Omental fat pad (tissue), 4 donors: ENCODE measurements around the gene ABHD12. TPM values are rescaled to one million over a fixed set of nuclear protein-coding genes. Genes with fewer than 3 reads are reported as not detected.

Experiments used
- ATAC-seq: fragments of 150-250 bp; one replicate; pipeline ENCODE4 v1.9.1; 2016; ENCODE audit warnings: mild to moderate bottlenecking, moderate library complexity; ENCODE audit not compliant: low FRiP score
- DNase-seq: peaks from one replicate; pipeline ENCODE4 v3.0.0-alpha.2; 2019; ENCODE audit warnings: low spot score
- total RNA-seq, 4 donors: library from RNA; depleted of rRNA; stranded (reverse); fragments of >200 nt; gene quantifications; one replicate each; pipeline ENCODE4 v1.1.0, GENCODE V29; 2016
- TF ChIP-seq, protein P1 (sequence below), 3 donors: fragments of 450-650 bp; IDR thresholded peaks; one replicate each; pipeline ENCODE4 v1.5.1; 2016 to 2017; ENCODE audit warnings: antibody characterized with exemption in 3 of 3, mild to moderate bottlenecking in 3 of 3, moderate library complexity in 2 of 3

ABHD12 gene
- total RNA-seq, 4 donors from 2014 or later = 30.3 to 46.3 (median 38.4) TPM

DNA sequence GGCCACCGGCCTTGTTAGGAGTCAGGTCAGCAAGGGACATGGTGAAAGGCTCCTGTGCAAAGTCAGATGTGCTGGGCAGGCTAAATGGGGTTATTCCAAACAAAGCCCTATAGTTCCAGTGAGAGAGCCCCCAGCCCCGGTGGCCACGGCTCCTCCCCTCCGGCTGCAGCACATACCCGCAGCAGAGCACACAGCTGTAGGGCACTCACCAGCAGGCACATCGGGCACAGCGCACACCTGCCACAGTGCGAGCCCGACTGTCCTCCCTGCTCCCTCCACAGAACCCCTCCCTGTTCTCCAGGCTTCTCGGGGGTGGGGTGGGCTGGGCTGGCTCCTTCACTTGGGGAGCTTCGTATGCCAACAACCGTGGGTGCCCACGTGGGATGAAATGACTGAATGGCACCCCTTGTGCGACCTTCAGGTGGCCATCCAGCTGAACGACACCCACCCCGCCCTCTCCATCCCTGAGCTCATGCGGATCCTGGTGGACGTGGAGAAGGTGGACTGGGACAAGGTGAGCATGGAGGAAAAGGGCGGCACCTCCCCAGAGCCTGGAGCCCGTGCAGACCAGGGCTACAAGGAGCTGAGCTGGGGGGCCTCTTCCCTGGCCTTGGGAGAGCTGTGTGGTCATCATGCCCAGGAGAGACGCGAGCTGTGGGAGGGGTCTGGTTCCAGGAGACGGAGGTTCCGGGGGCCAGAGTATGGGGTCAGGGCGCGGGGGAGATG is 111.8 kb downstream of the ABHD12 start:
- TF ChIP-seq, protein P1, sequence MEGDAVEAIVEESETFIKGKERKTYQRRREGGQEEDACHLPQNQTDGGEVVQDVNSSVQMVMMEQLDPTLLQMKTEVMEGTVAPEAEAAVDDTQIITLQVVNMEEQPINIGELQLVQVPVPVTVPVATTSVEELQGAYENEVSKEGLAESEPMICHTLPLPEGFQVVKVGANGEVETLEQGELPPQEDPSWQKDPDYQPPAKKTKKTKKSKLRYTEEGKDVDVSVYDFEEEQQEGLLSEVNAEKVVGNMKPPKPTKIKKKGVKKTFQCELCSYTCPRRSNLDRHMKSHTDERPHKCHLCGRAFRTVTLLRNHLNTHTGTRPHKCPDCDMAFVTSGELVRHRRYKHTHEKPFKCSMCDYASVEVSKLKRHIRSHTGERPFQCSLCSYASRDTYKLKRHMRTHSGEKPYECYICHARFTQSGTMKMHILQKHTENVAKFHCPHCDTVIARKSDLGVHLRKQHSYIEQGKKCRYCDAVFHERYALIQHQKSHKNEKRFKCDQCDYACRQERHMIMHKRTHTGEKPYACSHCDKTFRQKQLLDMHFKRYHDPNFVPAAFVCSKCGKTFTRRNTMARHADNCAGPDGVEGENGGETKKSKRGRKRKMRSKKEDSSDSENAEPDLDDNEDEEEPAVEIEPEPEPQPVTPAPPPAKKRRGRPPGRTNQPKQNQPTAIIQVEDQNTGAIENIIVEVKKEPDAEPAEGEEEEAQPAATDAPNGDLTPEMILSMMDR (IDR thresholded peaks at IDR 0.05) = no peak
- ATAC-seq (no peak), DNase-seq (peak; percentile 2)

DNA sequence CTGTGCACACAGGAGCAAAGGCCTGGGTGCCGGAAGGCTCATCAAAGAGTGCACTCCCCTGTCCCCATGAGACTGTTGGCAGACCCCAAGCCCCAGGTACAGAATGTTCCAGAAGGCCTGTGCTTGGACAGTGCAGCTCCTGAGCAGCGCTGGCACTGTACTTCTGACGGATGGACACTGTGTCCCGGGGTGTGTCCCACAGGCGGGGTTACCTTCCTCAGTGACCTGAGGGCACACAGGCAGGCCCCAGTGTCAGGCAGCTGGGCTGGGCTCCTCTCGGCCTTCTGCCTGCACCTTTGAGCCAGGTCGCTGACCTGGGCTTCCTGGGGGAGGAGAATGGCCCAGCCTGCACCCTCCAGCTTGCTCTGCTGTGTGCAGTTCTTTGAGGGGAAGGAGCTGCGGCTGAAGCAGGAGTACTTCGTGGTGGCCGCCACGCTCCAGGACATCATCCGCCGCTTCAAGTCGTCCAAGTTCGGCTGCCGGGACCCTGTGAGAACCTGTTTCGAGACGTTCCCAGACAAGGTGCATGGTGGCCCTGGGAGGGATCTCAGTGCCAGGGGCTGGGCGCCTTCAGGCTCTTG is 112.6 kb downstream of the ABHD12 start:
- TF ChIP-seq, protein P1 (IDR thresholded peaks at IDR 0.05) = no peak
- DNase-seq (no peak), ATAC-seq (no peak)

DNA sequence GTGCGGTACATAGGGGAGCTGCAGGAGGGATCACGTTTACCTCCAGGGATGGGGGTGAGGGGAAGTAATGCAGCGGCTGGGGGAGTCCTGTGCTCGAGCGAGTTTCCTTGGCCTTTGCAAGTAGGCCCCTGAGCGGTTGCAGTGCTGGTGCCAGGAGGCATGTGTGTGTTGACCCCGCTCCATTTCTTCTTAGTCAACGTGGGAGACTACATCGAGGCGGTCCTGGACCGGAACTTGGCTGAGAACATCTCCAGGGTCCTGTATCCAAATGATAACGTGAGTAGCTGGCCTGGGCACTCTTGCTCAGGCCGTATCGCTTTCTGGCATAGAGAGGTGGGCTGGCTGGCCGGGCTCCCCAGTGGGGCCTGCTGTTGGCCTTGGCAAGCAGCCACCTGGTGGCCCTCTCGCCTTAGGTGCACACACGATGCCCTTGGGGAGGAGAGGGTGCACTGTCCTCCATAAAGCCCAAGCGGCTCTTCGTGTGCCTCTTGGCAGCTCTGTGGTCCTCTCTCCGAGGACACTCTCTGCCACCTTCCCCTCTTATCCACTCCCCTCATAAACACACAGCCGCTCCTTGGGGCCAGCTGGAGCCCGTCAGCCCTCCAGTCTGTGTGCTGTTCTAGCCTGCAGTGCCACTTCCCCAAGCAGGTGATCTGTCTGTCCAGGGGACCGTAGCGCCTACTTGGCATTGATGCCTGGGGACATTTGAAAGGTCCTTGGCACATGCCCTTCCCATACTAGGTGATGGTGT is 113.4 kb downstream of the ABHD12 start:
- TF ChIP-seq, protein P1 (IDR thresholded peaks at IDR 0.05) = no peak
- no peak for DNase-seq
- no peak for ATAC-seq

DNA sequence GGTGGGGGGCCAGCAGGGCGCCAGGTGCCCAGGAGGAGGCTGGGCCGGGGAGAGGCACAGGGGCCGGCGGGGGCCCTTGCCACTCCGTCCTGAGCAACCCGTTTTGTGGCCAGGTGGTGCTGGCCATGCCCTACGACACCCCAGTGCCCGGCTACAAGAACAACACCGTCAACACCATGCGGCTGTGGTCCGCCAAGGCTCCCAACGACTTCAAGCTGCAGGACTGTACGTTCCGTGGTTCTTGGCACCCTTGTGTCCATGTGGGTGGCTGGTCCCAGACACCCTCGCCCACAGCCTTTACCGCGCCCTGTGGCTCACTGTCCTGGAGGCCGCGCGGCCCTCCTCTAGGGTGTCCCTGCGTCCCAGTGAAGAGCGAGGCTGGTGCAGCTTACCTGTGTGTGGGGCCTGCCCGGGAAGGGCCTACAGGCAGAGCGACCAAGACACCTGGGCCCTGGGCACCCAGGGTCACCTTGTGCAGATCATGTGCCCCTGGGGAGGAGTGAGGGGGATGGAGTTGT is 114.0 kb downstream of the ABHD12 start:
- no peak for DNase-seq
- no peak for ATAC-seq

DNA sequence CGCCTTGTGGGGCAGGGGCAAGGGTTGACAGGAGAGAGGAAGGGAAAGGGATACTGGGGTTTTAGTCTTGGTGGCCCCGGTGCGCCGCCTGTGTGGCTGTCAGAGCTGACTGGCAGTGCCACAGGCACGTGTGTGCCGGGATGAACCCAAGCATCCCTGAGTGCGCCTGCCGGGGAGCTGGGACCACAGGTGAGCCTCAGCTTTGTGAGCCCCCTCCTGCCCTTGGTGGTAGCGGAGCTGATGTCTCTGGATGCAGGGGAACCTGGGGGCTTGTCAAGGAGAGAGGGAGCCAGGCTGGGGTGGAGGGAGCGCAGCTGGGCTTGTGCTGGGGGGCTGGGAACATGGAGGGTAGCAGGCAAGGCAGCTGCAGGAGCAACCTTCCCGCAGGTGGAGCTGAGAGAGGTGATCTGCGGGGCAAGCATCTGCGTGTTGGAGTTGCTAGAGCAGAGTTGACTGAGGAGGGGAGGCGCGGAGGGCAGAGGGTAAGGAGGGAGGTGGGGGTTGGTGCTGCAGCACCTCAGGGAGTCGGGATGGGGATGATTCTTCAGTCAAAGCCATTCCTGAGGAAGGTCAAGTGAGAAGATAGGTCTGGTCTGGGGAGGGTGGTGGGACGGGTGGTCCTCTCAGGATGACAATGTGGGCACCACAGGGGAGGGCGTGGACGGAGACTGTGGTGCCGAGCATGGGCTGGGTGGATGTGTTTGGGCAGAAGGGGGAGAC is 114.7 kb downstream of the ABHD12 start:
- no peak for ATAC-seq
- DNase-seq = peak; percentile 2
- TF ChIP-seq, protein P1 (IDR thresholded peaks at IDR 0.05) = no peak

More for the DNA sequence above, 114.0 kb downstream of the ABHD12 start:
- TF ChIP-seq, protein P1 (IDR thresholded peaks at IDR 0.05) = no peak

DNA sequence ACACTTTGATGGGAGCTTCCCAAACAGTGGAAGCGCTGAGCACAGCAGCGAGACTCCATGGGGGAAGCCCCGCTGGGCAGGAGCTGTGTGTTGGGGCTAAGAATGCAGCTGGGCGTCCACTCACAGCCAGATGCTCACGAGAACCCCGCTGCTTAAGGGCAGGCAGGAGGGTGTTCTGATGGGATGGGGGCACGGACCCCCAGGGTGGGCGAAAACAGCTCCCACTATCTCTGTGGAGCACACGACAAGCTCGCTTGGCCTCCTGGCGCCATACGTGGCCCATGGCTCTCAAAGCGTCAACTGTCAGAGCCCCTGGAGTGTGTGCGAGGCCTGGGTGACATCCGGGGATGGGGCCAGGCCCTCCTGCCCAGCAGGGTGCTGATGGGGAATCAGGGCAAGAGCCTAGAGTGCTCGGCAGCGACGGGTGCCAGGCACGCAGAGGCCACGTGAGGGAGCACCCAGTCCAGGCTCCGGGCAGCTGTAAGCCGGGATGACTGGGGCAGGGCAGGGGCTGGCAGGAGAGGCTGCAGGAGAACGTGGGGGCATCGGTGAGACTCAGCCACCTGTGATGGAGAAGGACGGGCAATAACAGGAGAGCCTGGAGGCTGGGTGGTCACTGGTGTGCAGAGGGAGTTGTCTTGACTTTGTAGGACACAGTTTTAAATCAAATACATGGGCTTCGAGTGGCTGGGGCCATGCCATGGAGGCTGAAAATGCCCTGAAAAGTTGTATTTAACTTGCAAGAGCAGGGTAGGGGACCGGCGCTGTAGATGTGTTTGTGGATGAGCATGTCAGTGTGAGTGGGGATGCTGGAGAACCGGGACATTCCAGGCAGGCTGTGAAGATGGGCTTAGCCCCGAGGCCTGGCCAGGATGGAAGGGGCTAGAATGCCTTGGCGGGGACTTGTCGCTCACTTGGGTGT is 115.5 kb downstream of the ABHD12 start:
- TF ChIP-seq, protein P1 (IDR thresholded peaks at IDR 0.05) = no peak
- DNase-seq (peak; percentile 8), ATAC-seq (no peak)
